Adrenal gland (tissue), 12 donors: ENCODE data around the gene RBM4B. TPM values are rescaled to one million over a fixed set of nuclear protein-coding genes. Genes with fewer than 3 reads are reported as not detected.

Experiments
- DNase-seq, 7 donors: peaks; one replicate each; pipeline ENCODE4 v3.0.0-alpha.2; 2019 to 2020
- H3K27ac ChIP-seq, 5 donors: fragments of 200-600 bp; sonication (generic) in 4 of 5; 1 replicate in 3 of 5; 2 replicates in 2 of 5; pipeline versions ENCODE4 v1.5.1 to v1.8.0; 2016 to 2020; ENCODE audit warnings: mild to moderate bottlenecking in 1 of 5
- H3K27me3 ChIP-seq: fragments of 200-600 bp; 2 replicates; pipeline ENCODE4 v1.8.0; 2021
- H3K36me3 ChIP-seq, 2 donors: fragments of 200-600 bp; replicated peaks in 1 of 2; 1 replicate in 1 of 2; 2 replicates in 1 of 2; pipeline versions ENCODE4 v1.5.1 to v1.8.0; 2018 to 2022
- H3K4me1 ChIP-seq, 2 donors: fragments of 200-600 bp; replicated peaks in 1 of 2; 1 replicate in 1 of 2; 2 replicates in 1 of 2; pipeline versions ENCODE4 v1.5.1 to v1.8.0; 2018 to 2021
- H3K4me3 ChIP-seq, 4 donors: fragments of 200-600 bp; sonication (generic) in 3 of 4; one replicate each; pipeline ENCODE4 v1.5.1; 2016 to 2018
- H3K9me3 ChIP-seq, 3 donors: fragments of 200-600 bp; sonication (generic) in 1 of 3; replicated peaks in 1 of 3; 1 replicate in 2 of 3; 2 replicates in 1 of 3; pipeline versions ENCODE4 v1.5.1 to v1.8.0; 2016 to 2021
- CTCF ChIP-seq, 6 experiments: fragments of 450-650 bp in 4 of 6; fragments of 200-600 bp in 2 of 6; sonication (generic) in 1 of 6; IDR thresholded peaks; 1 replicate in 5 of 6; 2 replicates in 1 of 6; pipeline versions ENCODE4 v1.5.1 to v1.8.0; 2016 to 2021; ENCODE audit warnings: antibody characterized with exemption in 6 of 6, mild to moderate bottlenecking in 2 of 6, moderate library complexity in 1 of 6
- POLR2A ChIP-seq, 2 donors: fragments of 450-650 bp; IDR thresholded peaks; one replicate each; pipeline ENCODE4 v1.6.1; 2017; ENCODE audit warnings: antibody characterized with exemption in 2 of 2, mild to moderate bottlenecking in 2 of 2, moderate library complexity in 1 of 2
- WGBS, 4 donors: extraction: QIAGEN DNeasy Blood & Tissue Kit in 2 of 4; methylation state at CpG; one replicate each; pipeline versions ENCODE4 v1.1.5 to v1.1.7; 2013 to 2017; 5-methylcytosine and 5-hydroxymethylcytosine counted together
- intact Hi-C, 2 donors: fragments of 100-400 bp; cut with DNase I; formaldehyde crosslinking; loops; one replicate each; pipeline versions ENCODE4 v1.14.1 to v1.15.0; 2022 to 2023
- polyA plus RNA-seq, 3 donors: library from polyadenylated mRNA; stranded (reverse); fragments of 200-250 nt in 2 of 3; fragments of 350-450 nt in 1 of 3; fragmentation: Illumina TruSeq in 1 of 3; extraction: RNeasy Lipid Tissue Mini Kit (QIAGEN cat#74804) in 1 of 3; gene quantifications; one replicate each; pipeline ENCODE4 v1.2.3, GENCODE V29; 2013 to 2014
- total RNA-seq, 9 donors: library from RNA; depleted of rRNA in 4 of 9; stranded (reverse); fragments of >200 nt in 4 of 9; fragments of 120-200 nt in 1 of 9; fragmentation: NEBNext Ultra II Directional in 1 of 9; extraction: Animal tissue kit (Norgen Biotek cat#: 25700) in 1 of 9; gene quantifications; one replicate each; pipeline versions ENCODE4 v1.1.0 to v1.2.4, GENCODE V29; 2013 to 2023
- donor health status: healthy with polysubstance abuse.
- donor health status: Bipolar disorder and iron deficiency.
- donor health status: DM: yes; HTN: yes; CAD: no.
- donor health status: DM: no; HTN: no; CAD: no.
- donor health status: DM: no; HTN: no; CAD: no.
- donor health status: DM: yes; HTN: yes; CAD: no.

Gene RBM4B
- total and polyA plus RNA-seq, 12 donors = 9.9 to 40.3 (median 20.6) TPM

- 86 to 90% (median 88%) methylated on average over 14 of the region's 14 CpGs for WGBS, 4 donors
- Histone ChIP-seq H3K36me3 (peaks cover 0 to 33% of the 10 kb centered on the region in 2 donors), H3K27ac (no peak overlapping the region), H3K27me3 (no peaks in the 10 kb centered on the region), H3K4me3 (no peak overlapping the region), H3K9me3 (no peaks in the 10 kb centered on the region), H3K4me1 (no peaks in the 10 kb centered on the region)
- TF ChIP-seq POLR2A (IDR thresholded peaks at IDR 0.05) (no peak), CTCF (IDR thresholded peaks at IDR 0.05) (no peak)
- no peak for DNase-seq
- intact Hi-C loops = no loop called here
Observed at GRCh38 chr11:66708701-66709100, 31.0 kb upstream of the RBM4B start.

- no peaks in the 10 kb centered on the region for H3K9me3 ChIP-seq
- H3K36me3 ChIP-seq = peaks cover 0 to 33% of the 10 kb centered on the region in 2 donors
- H3K27ac ChIP-seq = no peak overlapping the region
- no peaks in the 10 kb centered on the region for H3K4me1 ChIP-seq
- no peak overlapping the region for H3K4me3 ChIP-seq
- no peaks in the 10 kb centered on the region for H3K27me3 ChIP-seq
- intact Hi-C loops = no loop called here
- no peak for TF ChIP-seq POLR2A (IDR thresholded peaks at IDR 0.05)
- TF ChIP-seq CTCF (IDR thresholded peaks at IDR 0.05) = no peak
- no peak for DNase-seq
- 91 to 97% (median 94%) methylated on average over 12 to 20 of the region's 20 CpGs for whole genome bisulfite sequencing, 4 donors
Observed at GRCh38 chr11:66708094-66708493, 30.4 kb upstream of the RBM4B start.

GRCh38 chr11:66707486-66707885 is 29.8 kb upstream of the RBM4B start:
- Histone ChIP-seq H3K4me3 (no peak overlapping the region), H3K9me3 (no peaks in the 10 kb centered on the region), H3K27me3 (no peaks in the 10 kb centered on the region), H3K4me1 (no peaks in the 10 kb centered on the region), H3K27ac (no peak overlapping the region), H3K36me3 (peaks cover 0 to 33% of the 10 kb centered on the region in 2 donors)
- TF ChIP-seq CTCF (IDR thresholded peaks at IDR 0.05) = no peak
- TF ChIP-seq POLR2A (IDR thresholded peaks at IDR 0.05) = no peak
- intact Hi-C loops = no loop called here
- WGBS, 4 donors = 96 to 98% (median 96%) methylated on average over 11 to 26 of the region's 26 CpGs
- no peak for DNase-seq

- Histone ChIP-seq H3K4me1 (no peaks in the 10 kb centered on the region), H3K27ac (no peak overlapping the region), H3K4me3 (no peak overlapping the region), H3K27me3 (no peaks in the 10 kb centered on the region), H3K9me3 (no peaks in the 10 kb centered on the region), H3K36me3 (peaks cover 0 to 33% of the 10 kb centered on the region in 2 donors)
- intact Hi-C loops = no loop called here
- DNase-seq = no peak
- 91 to 96% (median 94%) methylated on average over 7 to 9 of the region's 9 CpGs for WGBS, 4 donors
- no peak for TF ChIP-seq CTCF (IDR thresholded peaks at IDR 0.05)
- TF ChIP-seq POLR2A (IDR thresholded peaks at IDR 0.05) = no peak
Observed at GRCh38 chr11:66706989-66707388, 29.3 kb upstream of the RBM4B start.
